ENCODE data around the gene INCENP. TPM values are rescaled to one million over a fixed set of nuclear protein-coding genes. Genes with fewer than 3 reads are reported as not detected.

INCENP gene
- total RNA-seq, 4 donors from 2014 or later = 33.8 to 84.0 (median 53.1) TPM

- Histone ChIP-seq H3K36me3 (no peaks in the 10 kb centered on the region), H3K4me3 (peak overlapping the region in 3 of 4 donors; percentile 26 to 46 (median 28)), H3K9me3 (no peaks in the 10 kb centered on the region), H3K27me3 (no peaks in the 10 kb centered on the region), H3K4me1 (peaks cover 5 to 23% (median 8%) of the 10 kb centered on the region in 3 donors), H3K27ac (peak overlapping the region; percentile 42 to 82 (median 75))
- TF ChIP-seq POLR2A (IDR thresholded peaks at IDR 0.05) (no peak), CTCF (IDR thresholded peaks at IDR 0.05) (no peak)
- intact Hi-C loops (cut with DNase I) = loop anchor here (10.0 kb wide), 1 partner anchor 311 kb away; the partner anchor contains the start of genes FEN1 and TMEM258
- DNase-seq = no peak
- 36 to 43% methylated on average over 5 of the region's 5 CpGs for WGBS, 2 donors
Observed at GRCh38 chr11:62105667-62106191, 18.1 kb upstream of the INCENP start.

GRCh38 chr11:62108017-62108750 is 15.6 kb upstream of the INCENP start:
- Histone ChIP-seq H3K4me3 (no peak overlapping the region), H3K36me3 (no peaks in the 10 kb centered on the region), H3K4me1 (peaks cover 7 to 35% (median 8%) of the 10 kb centered on the region in 3 donors), H3K27me3 (no peaks in the 10 kb centered on the region), H3K27ac (no peak overlapping the region), H3K9me3 (no peaks in the 10 kb centered on the region)
- 24 to 32% methylated on average over 10 of the region's 14 CpGs for WGBS, 2 donors
- DNase-seq = no peak
- TF ChIP-seq POLR2A (IDR thresholded peaks at IDR 0.05) (no peak), CTCF (IDR thresholded peaks at IDR 0.05) (peak; percentile 67 to 87 (median 86))
- intact Hi-C loops (cut with DNase I) = loop anchor here (10.0 kb wide), 1 partner anchor 313 kb away; the partner anchor contains the start of genes FEN1 and TMEM258

- peaks cover 7 to 43% (median 8%) of the 10 kb centered on the region in 3 donors for H3K4me1 ChIP-seq
- intact Hi-C loops (cut with DNase I) = loop anchor here (10.0 kb wide), 1 partner anchor 314 kb away; the partner anchor contains the start of genes FEN1 and TMEM258
- TF ChIP-seq CTCF (IDR thresholded peaks at IDR 0.05) (no peak), POLR2A (IDR thresholded peaks at IDR 0.05) (no peak)
- no peaks in the 10 kb centered on the region for H3K36me3 ChIP-seq
- no peak overlapping the region for H3K27ac ChIP-seq
- no peaks in the 10 kb centered on the region for H3K9me3 ChIP-seq
- no peak for DNase-seq
- H3K4me3 ChIP-seq = no peak overlapping the region
- no peaks in the 10 kb centered on the region for H3K27me3 ChIP-seq
- WGBS, 2 donors = 45 to 49% methylated on average over 6 of the region's 6 CpGs
Observed at GRCh38 chr11:62108971-62109404, 14.8 kb upstream of the INCENP start.

GRCh38 chr11:62115085-62115694 is 8.6 kb upstream of the INCENP start:
- Histone ChIP-seq H3K9me3 (no peaks in the 10 kb centered on the region), H3K4me1 (peaks cover 0 to 24% (median 5%) of the 10 kb centered on the region in 3 donors), H3K27me3 (no peaks in the 10 kb centered on the region), H3K4me3 (no peak overlapping the region), H3K27ac (no peak overlapping the region), H3K36me3 (no peaks in the 10 kb centered on the region)
- TF ChIP-seq CTCF (IDR thresholded peaks at IDR 0.05) (no peak), POLR2A (IDR thresholded peaks at IDR 0.05) (no peak)
- 69 to 71% methylated on average over 5 of the region's 5 CpGs for WGBS, 2 donors
- intact Hi-C loops (cut with DNase I) = no loop called here
- no peak for DNase-seq

GRCh38 chr11:62116451-62116850 is 7.4 kb upstream of the INCENP start:
- WGBS, 2 donors = 45 to 71% methylated on average over 2 of the region's 2 CpGs
- no peak for TF ChIP-seq CTCF (IDR thresholded peaks at IDR 0.05)
- no peak for TF ChIP-seq POLR2A (IDR thresholded peaks at IDR 0.05)
- intact Hi-C loops (cut with DNase I) = no loop called here

More at GRCh38 chr11:62116451-62116850, 7.4 kb upstream of the INCENP start:
- peaks cover 0 to 24% (median 5%) of the 10 kb centered on the region in 3 donors for H3K4me1 ChIP-seq
- no peaks in the 10 kb centered on the region for H3K9me3 ChIP-seq
- H3K27me3 ChIP-seq = no peaks in the 10 kb centered on the region
- no peaks in the 10 kb centered on the region for H3K36me3 ChIP-seq
- H3K27ac ChIP-seq = no peak overlapping the region
- H3K4me3 ChIP-seq = no peak overlapping the region
- no peak for DNase-seq
